GDM1 (cell line): Measurements from ENCODE around the gene GPHN.

Source experiments
- DNase-seq: peaks from one replicate; lab custom pipeline; 2025; lab: John Stamatoyannopoulos, UW

Gene GPHN

GRCh38 chr14:67167420-67168109 is 659.6 kb downstream of the GPHN start:
- no peak for DNase-seq

GRCh38 chr14:67168110-67168441 is 660.1 kb downstream of the GPHN start:
- no peak for DNase-seq

- no peak for DNase-seq
Measured at GRCh38 chr14:67170660-67171059, 662.7 kb downstream of the GPHN start.

- DNase-seq, result no peak
Measured at GRCh38 chr14:67172056-67172455, 664.1 kb downstream of the GPHN start.

- DNase-seq, result no peak
Measured at GRCh38 chr14:67172520-67172919, 664.6 kb downstream of the GPHN start.

GRCh38 chr14:67173719-67174118 is 665.8 kb downstream of the GPHN start:
- no peak for DNase-seq

GRCh38 chr14:67186172-67186768 is 678.3 kb downstream of the GPHN start:
- no peak for DNase-seq

GRCh38 chr14:67186789-67187584 is 679.0 kb downstream of the GPHN start:
- DNase-seq, result no peak

GRCh38 chr14:67187826-67188225 is 679.9 kb downstream of the GPHN start:
- no peak for DNase-seq

GRCh38 chr14:67188326-67188725 is 680.4 kb downstream of the GPHN start:
- no peak for DNase-seq

- no peak for DNase-seq
Measured at GRCh38 chr14:67191768-67192290, 683.9 kb downstream of the GPHN start.

- no peak for DNase-seq
Measured at GRCh38 chr14:67192366-67192765, 684.4 kb downstream of the GPHN start.

GRCh38 chr14:67195279-67195678 is 687.3 kb downstream of the GPHN start:
- DNase-seq, result no peak

GRCh38 chr14:67199016-67199415 is 691.1 kb downstream of the GPHN start:
- DNase-seq, result no peak

GRCh38 chr14:67207810-67208209 is 699.9 kb downstream of the GPHN start:
- DNase-seq, result no peak

GRCh38 chr14:67218126-67218525 is 710.2 kb downstream of the GPHN start:
- DNase-seq, result no peak

- no peak for DNase-seq
Measured at GRCh38 chr14:67221248-67221981, 713.5 kb downstream of the GPHN start.

- no peak for DNase-seq
Measured at GRCh38 chr14:67221982-67222328, 714.0 kb downstream of the GPHN start.

- no peak for DNase-seq
Measured at GRCh38 chr14:67225523-67225922, 717.6 kb downstream of the GPHN start.

- DNase-seq, result no peak
Measured at GRCh38 chr14:67228325-67228984, 720.5 kb downstream of the GPHN start.
